ENCODE data around the gene BIN1.

The BIN1 gene

DNA sequence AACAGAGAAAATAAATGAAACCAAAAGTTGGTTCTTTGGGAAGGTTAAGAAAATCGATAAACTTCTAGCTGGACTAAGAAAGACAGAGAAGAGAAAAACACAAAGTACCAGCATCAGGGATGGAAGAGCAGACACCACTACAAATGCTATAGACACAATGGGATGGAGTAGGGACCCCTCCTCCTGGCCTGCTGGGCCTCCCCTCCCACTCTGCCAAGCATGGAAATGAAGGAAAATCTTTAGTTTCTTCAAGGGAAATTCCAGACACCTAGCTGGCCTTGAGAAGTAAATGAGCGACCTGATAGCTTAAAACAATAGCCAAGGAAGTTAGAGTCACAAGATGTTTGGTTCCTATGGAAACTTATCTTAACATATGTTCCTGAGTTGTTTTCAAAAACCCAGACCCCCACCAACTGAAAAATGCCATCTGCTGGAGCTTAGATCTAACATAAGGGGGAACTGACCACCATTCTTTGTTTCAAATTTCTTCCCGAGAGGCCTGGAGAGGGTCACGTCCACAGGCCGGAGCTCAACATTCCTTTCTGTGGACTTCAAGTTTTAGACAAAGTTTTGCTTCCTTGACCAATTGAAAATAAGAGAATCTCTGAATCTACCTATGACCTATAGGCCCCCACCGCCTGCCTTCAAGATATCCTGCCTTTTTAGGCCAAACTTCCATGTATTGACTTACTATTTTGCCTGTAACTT lies 101.9 kb downstream of the BIN1 start:
- DNase-seq (ENCODE audit: low read depth in 4 of 4, low spot score in 1 of 4), result no peak

DNA sequence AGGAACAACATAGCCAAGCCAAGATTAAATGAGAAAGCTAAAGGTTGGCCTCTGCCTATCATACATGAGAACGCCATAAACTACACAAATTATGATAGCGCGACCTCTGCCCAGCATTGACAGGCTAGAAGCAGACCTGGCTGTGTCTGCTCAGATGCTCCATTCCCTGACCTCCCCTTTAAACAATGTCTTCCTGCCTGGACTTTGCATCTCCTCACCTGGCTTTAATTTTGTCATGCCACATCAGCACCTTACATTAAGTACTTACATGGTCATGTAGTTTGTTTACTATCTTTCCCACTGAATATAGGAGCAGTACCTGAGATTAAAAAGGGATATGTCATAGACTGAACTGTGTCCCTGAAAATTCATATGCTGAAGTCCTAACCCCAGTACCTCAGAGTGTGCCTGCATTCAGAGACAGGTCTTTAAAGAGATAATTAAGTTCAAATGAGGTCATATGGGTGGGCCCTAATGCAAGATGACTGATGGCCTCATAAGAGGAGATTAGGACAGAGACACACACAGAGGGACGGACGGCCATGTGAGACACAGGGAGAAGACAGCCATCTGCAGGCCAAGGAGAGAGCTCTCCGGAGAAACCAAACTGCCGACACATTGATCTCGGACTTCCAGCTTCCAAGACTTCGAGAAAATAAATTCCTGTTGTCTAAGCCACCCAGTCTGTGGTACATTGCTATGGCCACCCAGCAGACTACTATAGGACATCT lies 103.7 kb downstream of the BIN1 start:
- no peak for DNase-seq (ENCODE audit: low read depth in 4 of 4, low spot score in 1 of 4)

DNA sequence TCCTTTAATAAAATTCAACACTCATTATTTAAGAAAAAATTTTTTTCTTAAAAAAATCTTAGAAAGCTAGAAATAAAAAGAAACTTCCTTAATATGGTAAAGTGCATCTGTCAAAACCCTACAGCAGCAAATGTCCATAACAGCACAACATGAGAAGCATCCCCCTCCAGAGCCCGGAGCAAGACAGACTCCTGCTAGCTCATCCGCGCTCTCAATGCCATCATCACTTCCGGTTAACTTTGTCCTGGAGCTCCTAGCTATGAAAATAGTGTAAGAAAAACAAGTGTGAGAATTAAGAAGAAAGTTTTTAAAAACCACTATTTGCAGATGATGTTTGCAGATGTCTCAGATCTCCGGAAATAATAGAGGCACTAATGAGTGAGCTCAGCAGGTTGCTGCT lies 105.2 kb downstream of the BIN1 start:
- DNase-seq (ENCODE audit: low read depth in 4 of 4, low spot score in 1 of 4), result no peak

DNA sequence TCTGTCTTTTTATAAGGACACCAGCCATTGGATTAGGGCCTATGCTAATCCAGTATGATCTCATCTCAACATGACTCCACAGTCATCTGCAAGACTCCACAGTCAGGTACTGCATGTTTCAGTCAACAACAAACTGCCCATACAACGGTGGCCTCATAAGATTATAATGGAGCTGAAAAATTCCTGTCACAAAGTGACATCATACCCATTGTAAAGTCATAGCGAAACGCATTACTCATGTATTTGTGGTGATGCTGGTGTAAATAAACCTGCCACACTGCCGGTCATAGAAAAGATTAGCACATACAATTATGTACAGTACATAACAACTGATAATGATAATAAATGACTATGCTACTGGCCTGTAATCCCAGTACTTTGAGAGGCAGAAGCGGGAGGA lies 106.0 kb downstream of the BIN1 start:
- DNase-seq (ENCODE audit: low read depth in 4 of 4, low spot score in 1 of 4), result no peak

DNA sequence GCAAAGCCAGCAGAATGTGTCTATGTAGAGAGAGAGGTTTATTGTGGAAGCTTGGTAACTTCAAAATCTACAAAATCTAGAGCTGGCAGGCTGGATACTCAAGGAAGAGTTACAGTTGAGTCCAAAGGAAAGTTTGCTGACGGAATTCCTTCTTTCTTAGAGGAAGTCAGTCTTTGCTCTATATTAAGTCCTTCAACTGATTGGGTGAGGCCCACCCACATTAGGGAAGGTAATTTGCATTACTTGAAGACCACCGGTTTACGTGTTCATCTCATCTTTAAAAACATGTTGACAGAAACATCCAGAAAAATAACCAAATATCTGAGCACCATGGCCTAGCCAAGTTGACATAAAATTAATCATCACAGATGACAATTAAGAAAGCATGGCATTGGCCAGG lies 106.8 kb downstream of the BIN1 start:
- no peak for DNase-seq (ENCODE audit: low read depth in 4 of 4, low spot score in 1 of 4)

DNA sequence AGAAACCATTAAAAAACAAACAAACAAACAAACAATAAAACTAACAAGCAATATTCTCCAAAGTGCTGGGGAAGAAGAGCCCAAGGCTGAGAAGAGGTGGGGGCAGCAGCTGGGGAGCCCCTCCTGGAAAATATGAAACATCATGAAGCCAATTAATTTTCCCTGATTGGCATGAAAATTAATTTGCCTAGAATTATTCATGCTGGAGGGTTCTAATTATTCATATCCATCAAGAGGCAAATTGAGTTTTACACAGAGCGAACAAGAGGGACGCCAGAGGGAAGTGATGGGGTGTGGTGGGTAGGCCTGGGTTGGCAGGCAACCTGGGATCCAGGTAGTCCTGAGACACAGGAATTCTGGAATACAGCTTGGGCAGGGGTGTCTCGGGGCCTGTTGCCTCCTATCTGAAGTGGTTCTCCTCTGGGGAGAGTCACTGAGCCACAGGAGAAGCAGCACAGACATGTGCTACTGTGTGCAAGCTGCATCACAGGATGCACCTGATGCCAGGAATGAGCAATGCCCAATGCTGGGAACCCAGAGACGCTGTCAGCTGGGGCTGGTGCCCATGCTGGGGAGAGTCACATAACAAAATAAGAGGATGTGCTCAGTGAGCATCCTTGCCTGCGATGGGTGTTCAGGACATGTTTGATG lies 107.7 kb downstream of the BIN1 start:
- no peak for DNase-seq (ENCODE audit: low read depth in 4 of 4, low spot score in 1 of 4)

DNA sequence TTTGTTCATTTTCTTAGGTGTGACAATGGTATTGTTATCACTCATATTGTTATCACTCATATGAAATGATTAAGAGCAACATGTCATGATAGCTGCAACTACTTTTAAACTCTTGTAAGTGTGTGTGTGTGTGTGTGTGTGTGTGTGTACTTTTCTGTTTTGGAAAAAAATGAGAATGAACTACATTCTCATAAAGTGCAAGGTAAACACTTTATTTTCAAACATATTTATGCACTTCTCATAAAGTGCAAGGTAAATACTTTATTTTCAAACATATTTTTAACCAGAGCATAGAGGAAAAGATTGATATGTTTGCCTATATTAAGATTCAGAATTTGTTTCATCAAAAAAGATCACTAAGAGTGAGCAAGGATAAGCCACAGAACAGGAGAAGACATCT lies 108.5 kb downstream of the BIN1 start:
- no peak for DNase-seq (ENCODE audit: low read depth in 4 of 4, low spot score in 1 of 4)
